HuH-7.5 (cell line): ENCODE measurements around the gene PVRIG.
"Not testable (repeated sequence)": the region's sequence is repeated elsewhere in the genome, so short reads cannot be mapped to it uniquely, and the experiment has no call there.

ENCODE experiments used
- DNase-seq: peaks from one replicate; pipeline ENCODE4 v3.0.0; 2011; ENCODE audit warnings: low spot score

PVRIG gene

DNA sequence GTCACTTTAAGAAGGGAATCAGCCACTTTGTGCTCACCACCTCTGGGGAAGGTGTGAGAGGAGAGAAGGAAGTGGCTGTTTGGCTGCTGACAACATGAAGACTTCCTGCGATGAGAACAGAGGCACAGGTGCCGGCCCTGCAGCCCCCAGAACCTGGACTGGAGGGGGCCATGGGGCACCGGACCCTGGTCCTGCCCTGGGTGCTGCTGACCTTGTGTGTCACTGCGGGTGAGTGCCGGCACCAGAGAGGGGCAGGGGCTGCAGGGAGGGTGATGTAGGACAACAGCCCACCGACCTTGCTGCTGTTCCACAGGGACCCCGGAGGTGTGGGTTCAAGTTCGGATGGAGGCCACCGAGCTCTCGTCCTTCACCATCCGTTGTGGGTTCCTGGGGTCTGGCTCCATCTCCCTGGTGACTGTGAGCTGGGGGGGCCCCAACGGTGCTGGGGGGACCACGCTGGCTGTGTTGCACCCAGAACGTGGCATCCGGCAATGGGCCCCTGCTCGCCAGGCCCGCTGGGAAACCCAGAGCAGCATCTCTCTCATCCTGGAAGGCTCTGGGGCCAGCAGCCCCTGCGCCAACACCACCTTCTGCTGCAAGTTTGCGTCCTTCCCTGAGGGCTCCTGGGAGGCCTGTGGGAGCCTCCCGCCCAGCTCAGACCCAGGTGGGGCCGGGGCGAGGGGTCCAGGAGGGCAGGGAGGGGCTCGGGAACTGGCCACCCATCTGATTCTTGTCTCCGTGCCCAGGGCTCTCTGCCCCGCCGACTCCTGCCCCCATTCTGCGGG lies at the start of gene PVRIG:
Gene PVRIG, plus strand, starts transcription at position 149 of the 785 bp plus-strand sequence. Its CDS starts 22 bp downstream, at position 171.
- DNase-seq: not testable (repeated sequence)

DNA sequence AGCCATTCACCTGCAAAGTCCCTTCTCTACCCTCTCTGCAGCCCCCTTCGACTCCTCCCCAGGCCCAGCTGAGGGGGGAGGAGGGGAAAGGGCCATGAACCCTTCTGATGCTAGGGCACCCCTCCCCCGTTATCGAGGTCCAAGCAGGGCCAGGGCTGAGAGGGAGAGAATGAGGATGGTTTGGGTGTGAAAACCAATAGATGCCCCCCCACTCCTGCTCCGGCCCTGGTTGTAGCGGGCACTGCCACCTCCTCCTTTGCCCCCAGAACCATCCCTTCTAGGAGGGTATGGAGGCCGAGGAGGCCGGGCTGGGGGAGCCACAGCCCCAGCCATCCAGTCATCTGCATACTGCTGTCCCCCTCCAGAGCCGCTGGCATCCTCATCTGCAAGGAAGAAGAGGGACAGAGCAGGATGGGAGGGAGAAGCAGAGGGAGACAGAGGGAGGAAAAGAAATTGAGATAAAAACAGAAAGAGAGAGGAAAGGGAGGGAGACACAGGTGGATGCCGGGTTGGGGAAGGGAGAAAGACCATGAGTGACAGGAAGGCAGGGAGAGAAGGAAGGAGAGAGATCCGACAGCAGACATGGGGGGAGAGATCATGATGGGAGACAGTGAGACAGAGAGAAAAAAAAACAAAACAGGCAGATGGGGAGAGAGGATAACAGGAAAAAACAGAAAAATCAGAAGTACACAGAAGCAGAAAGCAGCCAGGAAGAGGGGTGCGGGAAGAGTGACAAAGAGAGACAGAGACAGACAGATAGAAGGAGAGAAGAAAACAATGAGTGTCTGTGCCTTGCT lies 49.5 kb upstream of the PVRIG start:
- DNase-seq: peak; percentile 19

DNA sequence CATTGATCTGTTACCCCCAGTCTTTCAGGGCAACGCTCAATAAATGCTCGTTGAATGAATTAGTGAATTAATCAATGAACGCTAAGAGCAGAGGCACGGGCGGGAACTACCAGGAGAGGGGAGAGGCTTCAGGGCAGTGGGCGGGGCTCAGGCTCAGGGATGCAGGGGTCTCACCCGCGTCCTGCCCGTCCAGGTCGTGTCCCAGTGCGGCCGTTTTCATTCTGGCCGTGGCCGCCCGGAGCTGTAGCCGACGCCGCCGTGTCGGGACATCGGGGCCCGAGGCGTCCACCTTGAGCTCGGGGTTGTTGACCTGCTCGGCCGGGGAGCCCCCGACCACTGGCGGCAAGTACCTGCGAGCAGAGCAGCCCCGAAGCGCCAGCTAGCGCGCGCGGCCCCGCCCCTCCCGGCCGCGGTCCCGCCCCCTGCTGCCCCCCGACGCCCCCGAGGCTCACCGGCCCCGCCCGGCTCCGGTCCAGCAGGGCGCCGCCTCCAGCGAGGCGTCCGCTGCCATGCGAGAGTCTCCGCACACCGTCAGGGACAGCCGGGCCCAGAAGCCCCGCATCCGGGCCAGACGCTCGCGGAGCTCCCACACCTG lies 48.6 kb upstream of the PVRIG start:
- DNase-seq: peak; percentile 66

DNA sequence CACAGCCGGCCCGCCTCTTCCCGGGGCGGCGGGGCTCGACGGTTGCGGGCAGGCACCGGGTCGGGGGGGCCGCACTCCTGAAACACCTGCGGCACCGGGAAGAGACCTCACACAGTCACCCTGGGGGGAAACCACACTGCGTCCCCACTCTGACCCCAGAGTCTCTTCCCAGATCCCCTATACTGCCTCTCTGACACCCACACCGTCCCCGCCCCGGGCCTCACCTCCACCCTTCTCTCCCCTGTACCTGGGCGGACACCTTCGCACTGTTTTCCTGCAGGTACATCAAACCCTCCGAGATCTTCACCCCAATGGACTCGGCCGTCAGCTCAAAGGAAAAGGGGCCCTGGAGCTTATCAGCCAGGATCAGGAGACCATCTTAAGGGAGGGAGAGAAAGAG lies 47.9 kb upstream of the PVRIG start:
- peak; percentile 31 for DNase-seq

DNA sequence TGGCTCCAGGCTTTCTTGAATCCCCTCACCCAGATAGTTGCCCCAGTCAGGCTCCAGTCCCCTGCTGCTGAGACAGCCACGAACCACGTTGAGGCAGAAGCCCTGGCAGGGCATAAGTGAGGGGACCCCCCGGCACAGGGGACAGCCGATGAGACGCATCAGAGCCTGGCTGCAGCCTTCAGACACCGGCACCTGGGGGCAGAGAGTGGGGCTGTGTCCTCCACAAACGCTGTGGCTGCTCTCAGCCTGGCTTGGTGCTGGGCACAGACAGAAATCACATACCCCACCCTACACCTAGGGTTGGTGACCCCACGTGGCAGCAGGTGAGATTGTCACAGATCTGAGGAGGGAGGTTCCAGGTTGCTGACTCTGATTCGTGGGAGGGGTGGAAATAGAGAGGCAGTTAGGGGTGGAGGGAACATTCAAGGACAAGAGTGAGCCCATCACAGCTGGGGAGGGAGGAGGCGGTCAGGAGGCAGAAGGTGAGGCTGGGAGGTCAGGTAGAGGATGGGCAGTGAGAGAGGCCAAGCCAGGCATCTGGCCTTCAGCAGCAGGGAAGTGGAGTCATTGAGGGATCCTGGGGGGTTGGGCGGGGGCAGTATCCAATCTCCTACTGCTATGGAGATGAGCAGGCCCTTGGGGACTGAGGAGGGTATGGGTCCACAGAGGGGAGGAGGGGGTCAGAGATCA lies 45.8 kb upstream of the PVRIG start:
- no peak for DNase-seq

DNA sequence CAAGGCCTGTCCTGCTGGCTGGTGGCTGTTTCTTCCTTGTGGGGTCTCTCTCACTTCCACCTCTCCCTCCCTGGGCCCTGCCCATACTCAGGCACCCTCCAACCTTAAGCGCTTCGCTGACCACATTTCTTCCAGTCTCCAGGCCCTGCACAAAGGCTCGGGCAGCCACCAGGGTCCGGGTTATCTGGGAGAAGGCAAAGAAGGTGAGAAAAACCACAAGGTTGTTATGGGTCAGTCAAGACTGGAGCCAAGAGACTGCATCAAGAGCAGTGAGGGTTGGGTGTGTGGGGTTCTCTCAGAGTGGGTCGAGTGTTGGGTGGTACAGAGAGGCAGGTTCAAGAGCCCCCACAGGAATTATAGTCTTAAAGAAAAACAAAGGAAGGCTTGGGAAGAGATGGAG lies 45.2 kb upstream of the PVRIG start:
- no peak for DNase-seq

DNA sequence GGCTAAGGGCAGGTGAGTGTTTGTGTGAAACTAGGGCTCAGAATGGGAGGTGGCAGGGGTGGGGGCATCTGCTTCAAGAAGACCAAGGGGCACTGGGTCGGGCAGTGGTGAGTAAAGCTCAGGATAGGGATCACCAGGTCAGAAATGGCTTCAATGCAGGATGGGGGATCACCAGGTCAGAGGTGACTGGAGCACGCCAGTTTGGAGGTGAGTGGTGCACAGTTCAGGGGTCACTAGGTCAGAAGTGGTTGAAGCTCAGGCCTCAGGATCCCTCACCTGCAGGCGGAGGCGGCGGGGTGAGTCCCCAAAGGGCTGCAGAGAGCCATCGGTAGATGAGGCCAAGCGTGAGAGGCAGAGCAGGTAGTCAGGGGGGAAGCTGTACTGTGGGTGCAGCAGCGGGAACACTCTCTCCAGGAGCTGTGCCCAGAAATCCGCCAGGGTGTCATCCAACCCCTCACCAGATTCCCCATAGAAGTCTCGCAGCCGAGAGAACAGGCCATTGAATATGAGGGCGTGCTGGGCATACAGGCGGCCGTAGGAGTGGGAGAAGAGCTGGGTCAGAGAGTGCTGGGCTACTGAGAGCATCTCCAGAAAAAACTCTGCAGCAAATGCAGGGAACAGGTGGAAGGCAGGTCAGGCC lies 44.3 kb upstream of the PVRIG start:
- DNase-seq: no peak

DNA sequence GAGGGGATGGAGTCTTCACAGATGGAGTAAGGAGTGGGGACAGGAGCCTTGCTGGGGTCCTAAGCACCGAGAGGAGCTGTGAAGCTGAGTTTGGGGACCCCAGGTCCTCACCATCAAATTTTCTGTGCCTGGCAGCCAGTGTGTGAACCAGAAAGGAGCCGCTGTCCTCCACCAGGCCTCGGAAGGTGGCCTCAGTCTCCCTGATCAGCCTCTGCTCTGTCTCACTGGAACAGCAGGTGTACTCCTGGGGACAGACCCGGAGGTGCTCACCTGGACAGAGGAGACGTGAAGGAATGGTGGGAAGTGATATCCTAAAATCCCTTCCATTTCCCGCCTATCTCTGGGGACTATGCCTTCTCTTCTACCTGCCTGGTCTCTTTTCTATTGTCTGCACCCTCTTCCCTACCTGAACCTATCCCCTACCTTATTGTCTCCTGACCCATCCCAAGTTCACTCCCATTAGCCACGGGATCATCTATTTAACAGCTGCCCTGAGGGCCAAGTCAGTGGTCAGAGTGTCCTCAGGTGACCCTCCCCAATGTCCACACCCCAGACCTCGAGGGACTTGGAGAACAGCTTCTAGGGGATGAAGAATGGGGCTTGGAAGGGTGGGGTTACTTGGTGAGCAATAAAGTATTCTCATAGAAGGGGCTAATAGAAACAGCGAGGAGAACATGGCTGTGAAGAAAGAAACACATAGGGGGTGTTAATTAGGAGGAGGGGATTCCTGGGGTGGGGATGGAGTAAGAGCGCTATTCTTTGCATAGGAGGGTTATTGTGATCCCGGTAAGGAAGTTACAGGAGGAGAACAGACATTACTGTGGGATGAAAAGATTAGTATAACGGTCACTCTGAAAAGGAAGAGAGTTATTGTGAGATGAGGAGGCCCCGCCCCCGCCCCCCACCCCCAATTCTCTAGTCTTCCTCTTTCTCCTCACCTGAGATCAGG lies 43.4 kb upstream of the PVRIG start:
- no peak for DNase-seq

DNA sequence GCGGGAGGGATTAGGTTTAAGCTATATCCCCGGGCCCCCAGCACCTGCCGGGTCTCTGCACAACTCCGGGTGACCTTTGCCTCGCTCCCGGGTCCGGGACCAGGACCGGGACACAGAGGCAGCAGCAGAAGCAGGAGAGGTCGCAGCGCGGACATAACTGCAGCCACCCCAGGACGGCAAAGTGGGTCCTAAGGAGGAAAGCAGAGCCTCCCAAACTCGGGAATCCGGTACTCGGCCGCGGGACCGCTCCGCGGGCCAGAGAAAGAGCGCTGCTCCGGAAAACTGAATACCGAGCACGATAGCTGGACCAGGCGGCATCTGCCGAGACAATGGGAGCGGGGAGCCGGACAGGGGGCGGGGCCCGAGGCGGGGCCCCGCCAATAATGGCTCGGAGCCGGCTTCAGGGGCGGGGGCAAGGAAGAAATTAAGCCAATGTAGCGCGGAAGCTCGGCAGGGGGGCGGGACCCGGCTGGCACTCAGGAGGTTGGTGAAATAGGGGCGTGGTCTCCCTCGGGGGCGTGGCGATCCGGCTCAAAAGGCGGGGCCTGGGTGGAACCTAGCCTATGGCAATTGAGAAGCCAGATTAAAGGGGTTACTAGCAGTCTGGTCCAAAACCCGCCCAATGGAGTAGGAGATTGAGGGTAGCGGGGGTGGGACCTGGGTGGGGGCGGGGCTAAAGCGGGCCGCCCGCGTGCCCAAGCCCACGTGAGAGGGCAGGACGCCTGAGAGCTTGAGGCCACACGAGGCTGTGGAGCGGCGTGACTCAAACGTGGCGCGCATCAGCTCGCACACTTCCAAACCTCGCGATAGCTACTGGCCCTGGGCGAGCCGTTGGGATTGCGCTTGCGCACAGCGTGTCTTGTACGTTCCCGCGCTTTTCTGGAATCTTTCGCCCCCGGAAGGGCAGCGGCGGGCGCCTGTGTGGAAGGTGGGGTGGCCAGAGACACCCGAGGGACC lies 42.4 kb upstream of the PVRIG start, which contains the start of the genes GPC2 and STAG3:
Gene GPC2, minus strand, starts transcription at position 337 of the 957 bp plus-strand sequence. Its CDS starts 182 bp downstream, at position 155.
Gene STAG3, plus strand, starts transcription at position 874 of the 957 bp plus-strand sequence. CDS start 2,639 bp downstream, outside the sequence.
- peak; percentile 96 for DNase-seq

DNA sequence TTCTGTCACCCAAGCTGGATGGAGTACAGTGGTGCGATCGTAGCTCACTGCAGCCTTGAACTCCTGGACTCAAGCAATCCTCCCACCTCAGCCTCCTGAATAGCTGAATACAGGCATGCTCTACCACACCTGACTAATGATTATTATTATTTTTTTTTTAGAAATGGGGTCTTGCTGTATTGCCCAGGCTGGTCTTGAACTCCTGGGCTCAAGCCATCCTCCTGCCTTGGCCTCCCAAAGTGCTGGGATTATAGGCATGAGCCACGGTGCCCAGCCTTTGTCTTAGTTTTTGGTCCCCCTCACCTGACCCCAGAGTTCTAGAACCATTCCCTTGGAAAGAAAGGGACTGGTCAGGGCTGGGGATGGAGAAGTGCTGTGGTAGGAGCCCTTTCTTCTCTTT lies 39.7 kb upstream of the PVRIG start:
- not testable (repeated sequence) for DNase-seq

DNA sequence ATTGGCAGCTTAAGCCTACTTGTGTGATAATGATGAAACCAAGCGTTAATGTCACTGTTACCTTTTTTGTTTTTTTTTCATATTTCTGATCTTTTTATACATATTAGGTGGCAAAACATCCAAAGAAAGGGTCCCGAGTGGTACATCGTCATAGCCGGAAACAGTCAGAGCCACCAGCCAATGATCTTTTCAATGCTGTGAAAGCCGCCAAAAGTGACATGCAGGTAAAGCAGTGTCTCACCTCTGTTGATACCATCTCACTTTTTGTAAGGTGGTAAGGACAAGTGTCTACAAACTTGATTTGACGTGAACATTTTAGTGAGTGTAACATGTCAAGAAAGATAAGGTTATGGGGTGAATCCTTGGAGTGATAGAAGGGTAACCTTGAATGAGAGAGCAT lies 37.1 kb upstream of the PVRIG start:
- DNase-seq: not testable (repeated sequence)

DNA sequence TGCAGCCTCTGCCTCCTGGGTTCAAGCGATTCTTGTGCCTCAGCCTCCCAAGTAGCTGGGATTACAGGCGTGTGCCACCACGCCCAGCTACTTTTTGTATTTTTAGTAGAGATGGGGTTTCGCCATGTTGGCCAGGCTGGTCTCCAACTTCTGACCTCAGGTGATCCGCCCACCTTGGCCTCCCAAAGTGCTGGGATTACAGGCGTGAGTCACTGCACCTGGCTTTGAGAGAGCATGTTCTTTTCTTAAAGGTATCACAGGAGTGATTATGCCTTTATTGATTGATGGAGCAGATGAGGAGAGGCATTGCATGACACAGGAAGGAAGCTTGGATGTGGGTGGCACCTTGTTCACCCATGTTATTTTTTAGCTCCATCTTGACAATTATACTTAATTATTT lies 36.7 kb upstream of the PVRIG start:
- not testable (repeated sequence) for DNase-seq

DNA sequence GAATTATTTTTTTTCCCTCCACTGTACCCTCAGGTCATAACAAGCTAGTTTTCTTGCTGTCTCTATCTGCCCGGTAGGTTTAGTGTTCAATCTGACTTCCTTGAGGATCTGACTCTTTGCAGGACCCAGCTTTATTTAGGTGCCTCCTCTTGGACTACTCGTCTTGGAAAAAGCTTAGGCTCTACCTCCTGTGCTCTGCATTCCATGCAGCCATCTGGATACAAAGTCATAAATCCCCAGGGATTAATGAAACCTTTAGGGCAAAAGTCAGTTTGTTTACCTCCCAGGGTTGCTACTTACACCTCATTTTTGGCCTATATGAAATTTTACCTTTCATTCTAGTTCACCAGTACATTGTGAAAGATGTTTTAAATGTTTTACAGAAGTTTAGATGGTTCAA lies 34.0 kb upstream of the PVRIG start:
- no peak for DNase-seq

DNA sequence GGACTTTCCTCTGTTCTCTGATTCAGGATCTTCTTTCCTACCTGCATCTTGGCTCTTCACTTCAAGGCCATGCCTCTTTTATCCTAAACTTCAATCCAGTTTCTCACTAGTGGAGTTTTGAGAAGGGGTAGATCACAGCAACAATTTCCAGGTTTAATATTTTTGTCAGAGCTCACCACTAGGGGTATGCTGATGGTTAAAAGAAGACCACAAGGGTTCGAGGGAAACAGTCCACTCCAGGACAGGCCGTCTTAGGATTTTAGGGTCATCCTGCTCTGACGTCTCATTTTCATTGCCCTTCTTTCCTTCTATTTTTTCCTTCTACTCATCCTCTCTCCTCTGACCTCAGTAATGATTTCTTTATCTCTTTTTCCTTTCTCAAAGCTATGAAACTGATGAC lies 30.7 kb upstream of the PVRIG start:
- DNase-seq: no peak

DNA sequence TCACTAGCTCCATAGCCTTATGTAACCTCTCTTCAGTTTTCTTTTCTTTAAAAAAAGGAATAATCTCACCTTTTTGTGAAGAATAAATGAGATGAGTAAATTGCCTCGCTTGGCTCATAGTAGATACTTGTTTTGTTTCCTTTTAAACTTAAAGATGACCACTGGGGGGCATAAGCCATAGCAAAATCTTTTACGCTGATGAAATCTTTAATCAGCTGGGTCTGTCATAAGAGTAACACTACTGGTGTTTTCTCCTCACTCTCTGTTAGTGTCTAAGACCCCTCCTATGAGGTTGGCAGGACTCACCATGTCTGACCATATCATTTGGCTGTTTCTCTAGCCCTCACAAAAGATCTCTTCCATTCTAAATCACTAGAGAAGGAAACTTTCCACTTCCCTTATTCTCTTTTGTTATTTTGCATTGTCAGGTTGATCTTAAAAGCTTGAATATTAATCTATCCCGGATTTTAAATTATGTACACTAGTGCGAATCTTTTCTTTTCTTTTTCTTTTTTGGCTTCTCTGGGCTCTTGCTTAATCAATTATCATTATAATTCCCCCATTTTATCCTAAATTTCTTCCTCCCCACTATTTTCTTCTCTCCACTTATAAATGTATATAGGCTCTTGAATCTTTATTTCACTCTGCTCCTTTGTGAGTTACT lies 29.6 kb upstream of the PVRIG start:
- DNase-seq: no peak

DNA sequence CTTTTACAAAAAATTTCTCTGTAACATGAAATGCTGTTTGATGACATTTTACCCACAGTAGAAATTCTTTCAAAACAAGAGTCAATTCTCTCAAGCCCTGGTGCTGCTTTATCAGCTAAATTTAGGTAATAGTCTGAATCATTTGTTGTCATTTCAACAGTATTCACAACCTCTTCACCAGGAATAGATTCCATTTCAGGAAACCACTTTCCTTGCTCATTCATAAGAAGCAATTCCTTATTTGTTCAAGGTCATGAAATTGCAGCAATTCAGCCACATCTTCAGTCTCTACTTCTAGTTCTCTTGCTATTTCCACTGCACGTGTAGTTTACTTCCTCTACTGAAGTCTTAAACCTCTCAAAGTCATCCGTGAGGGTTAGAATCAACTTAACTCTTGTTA lies 28.0 kb upstream of the PVRIG start:
- no peak for DNase-seq

DNA sequence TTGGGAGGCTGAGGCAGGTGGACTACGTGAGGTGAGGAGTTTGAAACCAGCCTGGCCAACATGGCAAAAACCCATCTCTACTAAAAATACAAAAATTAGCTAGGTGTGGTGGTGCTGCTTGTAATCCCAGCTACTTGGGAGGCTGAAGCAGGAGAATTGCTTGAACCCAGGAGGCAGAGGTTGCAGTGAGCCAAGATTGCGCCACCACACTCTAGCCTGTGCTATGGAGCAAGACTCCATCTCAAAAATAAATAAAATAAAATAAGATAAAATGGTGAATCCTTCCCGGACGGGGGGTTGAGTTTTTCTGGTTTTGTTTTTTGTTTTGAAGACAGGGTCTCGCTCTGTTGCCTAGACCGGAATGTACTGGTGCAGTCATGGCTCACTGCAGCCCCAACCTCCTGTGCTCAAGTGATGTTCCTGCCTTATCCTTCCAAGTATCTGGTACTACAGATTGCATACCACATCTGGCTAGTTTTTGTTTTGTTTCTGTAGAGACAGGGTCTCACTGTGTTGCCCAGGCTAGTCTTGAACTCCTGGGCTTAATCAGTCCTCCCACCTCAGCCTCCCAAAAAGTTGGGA lies 27.4 kb upstream of the PVRIG start:
- not testable (repeated sequence) for DNase-seq

DNA sequence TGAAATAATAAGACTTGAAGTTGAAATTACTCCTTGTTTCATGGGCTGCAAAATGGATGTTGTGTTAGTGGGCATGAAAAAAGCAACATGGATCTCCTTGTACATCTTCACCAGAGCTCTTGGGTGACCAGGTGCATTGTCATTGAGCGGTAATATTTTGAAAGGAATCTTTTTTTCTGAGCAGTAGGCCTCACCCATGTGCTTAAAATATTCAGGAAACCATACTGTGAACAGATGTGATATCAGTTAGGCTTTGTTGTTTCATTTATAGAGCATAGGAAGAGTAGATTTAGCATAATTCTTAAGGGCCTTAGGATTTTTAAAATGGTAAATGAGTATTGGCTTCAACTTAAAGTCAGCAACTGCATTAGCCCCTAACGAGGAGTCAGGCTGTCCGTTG lies 26.8 kb upstream of the PVRIG start:
- DNase-seq: no peak
